H1 (cell line): ENCODE results near the gene XPO6. TPM values are rescaled to one million over a fixed set of nuclear protein-coding genes. Genes with fewer than 3 reads are reported as not detected.

Experiments used
- CTCF ChIA-PET: fragments of 300-600 bp; sonication (Branson Sonifier 250); formaldehyde crosslinking; loops from one replicate; lab custom pipeline; 2021; ENCODE audit not compliant: partially characterized antibody; lab: Charles Lee
- POLR2A ChIA-PET: fragments of 300-600 bp; sonication (Branson Sonifier 250); formaldehyde crosslinking; loops from one replicate; lab custom pipeline; 2021; ENCODE audit warnings: inconsistent platforms; ENCODE audit not compliant: partially characterized antibody; lab: Charles Lee
- DNase-seq, 2 experiments: peaks; one replicate each; pipeline versions ENCODE4 v3.0.0 to v3.0.0-alpha.2; 2010 to 2022; ENCODE audit warnings: low spot score in 2 of 2, low read depth in 1 of 2, mixed read lengths in 1 of 2
- FAIRE-seq: peaks from 2 replicates; lab custom pipeline; 2011; peaks lifted over from hg19 to GRCh38; lab: Jason Lieb, UNC
- H2AFZ ChIP-seq: 2 replicates; pipeline ENCODE4 v1.8.1; 2012; ENCODE audit warnings: low read length, inconsistent platforms
- H2AK5ac ChIP-seq: 2 replicates; pipeline ENCODE4 v1.6.1; 2013; ENCODE audit warnings: low read depth, low read length
- H2BK120ac ChIP-seq: replicated peaks from 2 replicates; pipeline ENCODE3; 2013; ENCODE audit warnings: low read depth, low read length, inconsistent platforms
- H2BK12ac ChIP-seq: 2 replicates; pipeline ENCODE4 v1.6.1; 2013; ENCODE audit warnings: low read depth, low read length
- H2BK15ac ChIP-seq: 2 replicates; pipeline ENCODE4 v1.6.1; 2013; ENCODE audit warnings: low read length
- H2BK20ac ChIP-seq: 2 replicates; pipeline ENCODE4 v1.6.1; 2013; ENCODE audit warnings: low read length
- H2BK5ac ChIP-seq: 2 replicates; pipeline ENCODE4 v1.6.1; 2013; ENCODE audit warnings: low read depth, low read length
- H3K14ac ChIP-seq: 2 replicates; pipeline ENCODE4 v1.6.1; 2013; ENCODE audit warnings: inconsistent platforms; ENCODE audit not compliant: insufficient read length
- H3K18ac ChIP-seq: 2 replicates; pipeline ENCODE4 v1.6.1; 2013; ENCODE audit warnings: low read length; ENCODE audit errors: extremely low read depth
- H3K23ac ChIP-seq: 2 replicates; pipeline ENCODE4 v1.6.1; 2013; ENCODE audit warnings: inconsistent platforms; ENCODE audit not compliant: insufficient read length
- H3K23me2 ChIP-seq: 2 replicates; pipeline ENCODE4 v1.6.1; 2013; ENCODE audit warnings: low read depth, low read length
- H3K27ac ChIP-seq: 2 replicates; pipeline ENCODE4 v1.6.1; 2011; ENCODE audit warnings: low read depth, low read length, inconsistent platforms
- H3K27me3 ChIP-seq, 4 experiments: replicated peaks in 1 of 4; 1 replicate in 1 of 4; 2 replicates in 3 of 4; pipeline versions ENCODE4 v1.6.1 to v1.8.1; 2011 to 2013; ENCODE audit warnings: low read length in 3 of 4, mild to moderate bottlenecking in 3 of 4, inconsistent platforms in 2 of 4, mixed read lengths in 2 of 4, moderate library complexity in 1 of 4; ENCODE audit not compliant: control insufficient read depth in 3 of 4, insufficient read depth in 3 of 4; ENCODE audit errors: extremely low read depth in 1 of 4
- H3K36me3 ChIP-seq, 4 experiments: 2 replicates each; pipeline versions ENCODE4 v1.6.1 to v1.8.1; 2011 to 2013; ENCODE audit warnings: mild to moderate bottlenecking in 4 of 4, low read length in 3 of 4, moderate library complexity in 2 of 4, control low read depth in 1 of 4, inconsistent platforms in 1 of 4; ENCODE audit not compliant: insufficient read depth in 4 of 4, control insufficient read depth in 2 of 4
- H3K4ac ChIP-seq: replicated peaks from 2 replicates; pipeline ENCODE3; 2013; ENCODE audit warnings: low read length, low read depth, mixed read lengths, inconsistent platforms; ENCODE audit not compliant: insufficient read length
- H3K4me1 ChIP-seq, 4 experiments: replicated peaks in 1 of 4; 1 replicate in 1 of 4; 2 replicates in 3 of 4; pipeline versions ENCODE4 v1.6.1 to v1.8.1; 2011 to 2013; ENCODE audit warnings: low read length in 3 of 4, inconsistent platforms in 2 of 4, mixed read lengths in 1 of 4; ENCODE audit not compliant: insufficient read depth in 4 of 4, control insufficient read depth in 3 of 4
- H3K4me2 ChIP-seq, 2 experiments: 2 replicates each; pipeline versions ENCODE4 v1.6.1 to v1.8.1; 2011 to 2013; ENCODE audit warnings: low read depth in 2 of 2, low read length in 2 of 2, control low read depth in 1 of 2, inconsistent platforms in 1 of 2, mild to moderate bottlenecking in 1 of 2; ENCODE audit not compliant: insufficient read depth in 1 of 2
- H3K4me3 ChIP-seq, 4 experiments: fragments of 200-600, 300-600 bp in 1 of 4; sonication (generic), shearing (Covaris generic), sonication (Bioruptor Twin) in 1 of 4; 2 replicates each; pipeline versions ENCODE4 v1.5.1 to v1.8.1; 2011 to 2016; ENCODE audit warnings: low read length in 4 of 4, low read depth in 3 of 4, control low read depth in 2 of 4, inconsistent platforms in 2 of 4, mild to moderate bottlenecking in 2 of 4, mixed read lengths in 1 of 4, moderate library complexity in 1 of 4; ENCODE audit not compliant: insufficient read depth in 2 of 4; ENCODE audit errors: extremely low read depth in 1 of 4
- H3K56ac ChIP-seq: replicated peaks from 2 replicates; pipeline ENCODE3; 2013; ENCODE audit warnings: low read depth, mild to moderate bottlenecking, mixed read lengths, low read length, inconsistent platforms; ENCODE audit not compliant: insufficient read length
- H3K79me1 ChIP-seq: 2 replicates; pipeline ENCODE4 v1.6.1; 2013; ENCODE audit warnings: low read depth, low read length, control low read depth
- H3K79me2 ChIP-seq, 2 experiments: 2 replicates each; pipeline versions ENCODE4 v1.6.1 to v1.8.1; 2012 to 2013; ENCODE audit warnings: low read length in 2 of 2, mild to moderate bottlenecking in 2 of 2, inconsistent platforms in 1 of 2; ENCODE audit not compliant: insufficient read depth in 2 of 2, control insufficient read depth in 1 of 2
- H3K9ac ChIP-seq, 4 experiments: replicated peaks in 1 of 4; 1 replicate in 1 of 4; 2 replicates in 3 of 4; pipeline versions ENCODE4 v1.6.1 to v1.8.1; 2011 to 2013; ENCODE audit warnings: low read depth in 3 of 4, low read length in 3 of 4, control low read depth in 2 of 4, mild to moderate bottlenecking in 2 of 4, moderate library complexity in 2 of 4, inconsistent platforms in 1 of 4; ENCODE audit errors: extremely low read depth in 1 of 4
- H3K9me3 ChIP-seq, 2 experiments: 2 replicates each; pipeline versions ENCODE4 v1.6.1 to v1.8.1; 2012 to 2013; ENCODE audit warnings: mild to moderate bottlenecking in 2 of 2, moderate library complexity in 2 of 2, control low read depth in 1 of 2, inconsistent platforms in 1 of 2, low read depth in 1 of 2, low read length in 1 of 2, mixed read lengths in 1 of 2; ENCODE audit not compliant: insufficient read depth in 2 of 2
- H4K20me1 ChIP-seq, 2 experiments: replicated peaks in 1 of 2; 2 replicates each; pipeline versions ENCODE3 to v1.8.1; 2011 to 2013; ENCODE audit warnings: inconsistent platforms in 2 of 2, low read length in 2 of 2, mild to moderate bottlenecking in 1 of 2; ENCODE audit not compliant: insufficient read depth in 2 of 2, control insufficient read depth in 1 of 2
- H4K5ac ChIP-seq: 2 replicates; pipeline ENCODE4 v1.6.1; 2013; ENCODE audit warnings: low read length, low read depth, mixed read lengths, inconsistent platforms; ENCODE audit not compliant: insufficient read length
- H4K8ac ChIP-seq: 2 replicates; pipeline ENCODE4 v1.8.0; 2013; ENCODE audit warnings: mild to moderate bottlenecking, moderate library complexity, low read length, inconsistent platforms; ENCODE audit not compliant: insufficient read depth; ENCODE audit errors: extremely low read depth
- H4K91ac ChIP-seq: replicated peaks from 2 replicates; pipeline ENCODE3; 2013; ENCODE audit warnings: low read length, mixed read lengths, inconsistent platforms; ENCODE audit not compliant: insufficient read length
- ATF2 ChIP-seq: IDR thresholded peaks from 2 replicates; pipeline ENCODE4 v1.6.1; 2012; ENCODE audit warnings: low read length, inconsistent platforms
- CHD2 ChIP-seq: IDR thresholded peaks from 2 replicates; pipeline ENCODE4 v1.6.1; 2012; ENCODE audit warnings: low read length, improper control_type of control experiment
- POLR2AphosphoS5 ChIP-seq: IDR thresholded peaks from 2 replicates; pipeline ENCODE4 v1.6.1; 2011; ENCODE audit warnings: low read depth, low read length
- RXRA ChIP-seq: IDR thresholded peaks from 2 replicates; pipeline ENCODE4 v1.6.1; 2011; ENCODE audit warnings: low read depth, mild to moderate bottlenecking, low read length, moderate library complexity; ENCODE audit not compliant: insufficient read depth
- SIRT6 ChIP-seq: IDR thresholded peaks from one replicate; pipeline ENCODE4 v1.7.1; 2012; ENCODE audit warnings: low read length, inconsistent platforms
- TEAD4 ChIP-seq: IDR thresholded peaks from 2 replicates; pipeline ENCODE4 v1.6.1; 2012; ENCODE audit warnings: low read depth, low read length, inconsistent platforms, mixed read lengths
- WGBS, 2 experiments: shearing (Covaris generic) in 1 of 2; methylation state at CpG; one replicate each; pipeline versions ENCODE4 v1.1.6 to v1.1.7; 2013 to 2015; ENCODE audit warnings: low lambda C conversion rate in 2 of 2, mixed read lengths in 2 of 2, inconsistent platforms in 1 of 2, low coverage in 1 of 2, missing lambda C conversion rate in 1 of 2; ENCODE audit not compliant: insufficient replicate concordance in 2 of 2, insufficient coverage in 1 of 2, insufficient read length in 1 of 2; ENCODE audit errors: extremely low coverage in 1 of 2, missing lambda C conversion rate in 1 of 2; 5-methylcytosine and 5-hydroxymethylcytosine counted together
- polyA plus RNA-seq, 7 experiments: library from polyadenylated mRNA; depleted of rRNA in 3 of 7; stranded (reverse) in 5 of 7; unstranded in 2 of 7; fragments of >200 nt in 5 of 7; fragments of 200-250 nt in 2 of 7; gene quantifications; 1 replicate in 5 of 7; 2 replicates in 1 of 7; 4 replicates in 1 of 7; pipeline versions ENCODE4 v1.2.1 to v1.2.3, GENCODE V29; 2011 to 2013; ENCODE audit warnings: missing spikeins in 2 of 7, mixed read lengths in 2 of 7
- total RNA-seq: library from RNA; stranded (reverse); fragmentation: NEBNext Ultra II Directional; extraction: Animal tissue kit (Norgen Biotek cat#: 25700); gene quantifications from 2 replicates; pipeline ENCODE4 v1.2.1, GENCODE V29; 2021

The XPO6 gene
- total and polyA plus RNA-seq, 2 of the 8 experiments (the other 6 are each of a cell fraction or from before 2014, with no cell fraction given): 152 to 254 TPM

- Histone ChIP-seq H3K56ac (no peak overlapping the region), H3K79me2 (peaks cover 29 to 95% of the 10 kb centered on the region in 2 experiments), H2AK5ac (no peak overlapping the region)
- TF ChIP-seq ATF2 (no peak), TEAD4 (no peak), RXRA (no peak), POLR2AphosphoS5 (no peak), CHD2 (no peak), SIRT6 (no peak)
- TF ChIP-seq, all 59 proteins: peak for 0
- Histone ChIP-seq H3K9ac (no peak overlapping the region), H2BK12ac (no peak overlapping the region), H3K36me3 (peaks cover 4 to 51% (median 26%) of the 10 kb centered on the region in 4 experiments; a peak in 7 of 8 replicates), H3K4ac (no peak overlapping the region), H2BK5ac (no peak overlapping the region), H3K27ac (no peak overlapping the region), H3K14ac (no peak overlapping the region), H2BK15ac (no peak overlapping the region), H4K8ac (no peak overlapping the region), H2BK20ac (no peak overlapping the region), H3K4me2 (no peak overlapping the region), H4K20me1 (peaks cover 19 to 29% of the 10 kb centered on the region in 2 experiments), H4K91ac (no peak overlapping the region), H2BK120ac (no peak overlapping the region), H3K4me3 (no peak overlapping the region), H3K27me3 (no peaks in the 10 kb centered on the region), H3K23me2 (0 out of 2 replicates have a peak, but pooled peaks cover 1% of the 10 kb centered on the region), H4K5ac (no peak overlapping the region), H3K23ac (no peak overlapping the region), H3K79me1 (peaks cover 32% of the 10 kb centered on the region), H3K18ac (no peak overlapping the region), H3K9me3 (no peaks in the 10 kb centered on the region), H2AFZ (no peak overlapping the region), H3K4me1 (peaks cover 0 to 7% (median 2%) of the 10 kb centered on the region in 4 experiments; a peak in 3 of 7 replicates)
- no peak for FAIRE-seq
- no peak for DNase-seq
- CTCF ChIA-PET: no interaction called here
- POLR2A ChIA-PET: interaction anchor here (1.0 to 1.2 kb wide), 2 partner anchors 11 to 32 kb away, joined by 3 to 4 read pairs; no protein-coding TSS in a partner anchor
- 92% methylated on average over 6 of the region's 6 CpGs; no CpG with 5 or more reads in 1 of the 2 experiments for WGBS, 2 experiments
Observed at GRCh38 chr16:28205117-28205899, 6.5 kb downstream of the XPO6 start.
